H9 (cell line): Measurements from ENCODE around the gene COX10. TPM values are rescaled to one million over a fixed set of nuclear protein-coding genes. Genes with fewer than 3 reads are reported as not detected.

Experiments
- DNase-seq: peaks from one replicate; pipeline ENCODE4 v3.0.0-alpha.2; 2017
- H2AFZ ChIP-seq: one replicate; pipeline ENCODE4 v1.6.1; 2013; ENCODE audit warnings: mild to moderate bottlenecking, low read length, control low read depth, moderate library complexity
- H2AK5ac ChIP-seq: 2 replicates; pipeline ENCODE4 v1.6.1; 2013; ENCODE audit warnings: low read length, control low read depth, mixed read lengths; ENCODE audit not compliant: insufficient read length
- H2BK120ac ChIP-seq: one replicate; pipeline ENCODE4 v1.6.1; 2013; ENCODE audit warnings: low read depth, mild to moderate bottlenecking, low read length, control low read depth, inconsistent platforms; ENCODE audit not compliant: poor library complexity, severe bottlenecking
- H2BK12ac ChIP-seq: 2 replicates; pipeline ENCODE4 v1.6.1; 2013; ENCODE audit warnings: low read length, control low read depth, mixed read lengths, low read depth; ENCODE audit not compliant: insufficient read length
- H2BK15ac ChIP-seq: 2 replicates; pipeline ENCODE4 v1.6.1; 2013; ENCODE audit warnings: low read depth, low read length, control low read depth
- H2BK20ac ChIP-seq: one replicate; pipeline ENCODE4 v1.6.1; 2013; ENCODE audit warnings: low read depth, mild to moderate bottlenecking, low read length, control low read depth, inconsistent platforms; ENCODE audit not compliant: poor library complexity, severe bottlenecking
- H2BK5ac ChIP-seq: 2 replicates; pipeline ENCODE4 v1.6.1; 2013; ENCODE audit warnings: low read length, control low read depth, mixed read lengths; ENCODE audit not compliant: insufficient read length
- H3K14ac ChIP-seq: 2 replicates; pipeline ENCODE4 v1.6.1; 2013; ENCODE audit warnings: low read length, control low read depth; ENCODE audit not compliant: insufficient read depth
- H3K18ac ChIP-seq: 2 replicates; pipeline ENCODE4 v1.6.1; 2013; ENCODE audit warnings: low read depth, mild to moderate bottlenecking, mixed read lengths, low read length, control low read depth; ENCODE audit not compliant: insufficient read length
- H3K23ac ChIP-seq: 2 replicates; pipeline ENCODE4 v1.6.1; 2013; ENCODE audit warnings: low read length, control low read depth, mixed read lengths, low read depth; ENCODE audit not compliant: insufficient read length
- H3K23me2 ChIP-seq: 2 replicates; pipeline ENCODE4 v1.6.1; 2013; ENCODE audit warnings: low read depth, mild to moderate bottlenecking, mixed read lengths, low read length, control low read depth; ENCODE audit not compliant: insufficient read length, poor library complexity, severe bottlenecking
- H3K27ac ChIP-seq: 2 replicates; pipeline ENCODE4 v1.5.1; 2013; ENCODE audit warnings: low read length, control low read depth, mixed read lengths, low read depth; ENCODE audit not compliant: insufficient read length
- H3K27me3 ChIP-seq: 2 replicates; pipeline ENCODE4 v1.6.1; 2013; ENCODE audit warnings: low read length, control low read depth, inconsistent platforms; ENCODE audit not compliant: insufficient read depth
- H3K4ac ChIP-seq: 2 replicates; pipeline ENCODE4 v1.6.1; 2013; ENCODE audit warnings: low read depth, mild to moderate bottlenecking, control low read depth, inconsistent platforms, low read length, moderate library complexity
- H3K4me1 ChIP-seq: 2 replicates; pipeline ENCODE4 v1.6.1; 2013; ENCODE audit warnings: low read length, control low read depth, inconsistent platforms; ENCODE audit not compliant: insufficient read depth
- H3K4me2 ChIP-seq: 2 replicates; pipeline ENCODE4 v1.6.1; 2013; ENCODE audit warnings: low read length, control low read depth, mixed read lengths; ENCODE audit not compliant: insufficient read length, insufficient read depth
- H3K56ac ChIP-seq: 2 replicates; pipeline ENCODE4 v1.6.1; 2013; ENCODE audit warnings: low read depth, mild to moderate bottlenecking, mixed read lengths, low read length, control low read depth; ENCODE audit not compliant: insufficient read length
- H3K79me1 ChIP-seq: 2 replicates; pipeline ENCODE4 v1.6.1; 2013; ENCODE audit warnings: low read depth, mild to moderate bottlenecking, moderate library complexity, low read length, control low read depth, inconsistent platforms; ENCODE audit not compliant: insufficient read depth, poor library complexity, severe bottlenecking
- H3K79me2 ChIP-seq: 2 replicates; pipeline ENCODE4 v1.6.1; 2013; ENCODE audit warnings: low read length, control low read depth, inconsistent platforms; ENCODE audit not compliant: insufficient read depth
- H3K9ac ChIP-seq: 2 replicates; pipeline ENCODE4 v1.6.1; 2013; ENCODE audit warnings: low read length, control low read depth, mixed read lengths; ENCODE audit not compliant: insufficient read length; ENCODE audit errors: extremely low read depth
- H3K9me3 ChIP-seq: one replicate; pipeline ENCODE4 v1.6.1; 2013; ENCODE audit warnings: low read depth, low read length, inconsistent platforms; ENCODE audit not compliant: control insufficient read depth
- H3T11ph ChIP-seq: one replicate; pipeline ENCODE4 v1.6.1; 2013; ENCODE audit warnings: mild to moderate bottlenecking, low read length, control low read depth, inconsistent platforms
- H4K20me1 ChIP-seq: one replicate; pipeline ENCODE4 v1.6.1; 2013; ENCODE audit not compliant: control insufficient read depth, insufficient read length, insufficient read depth
- H4K5ac ChIP-seq: 2 replicates; pipeline ENCODE4 v1.6.1; 2013; ENCODE audit warnings: low read depth, mild to moderate bottlenecking, mixed read lengths, low read length, control low read depth; ENCODE audit not compliant: insufficient read length
- H4K8ac ChIP-seq: replicated peaks from 2 replicates; pipeline ENCODE4 v1.6.1; 2013; ENCODE audit warnings: low read length, control low read depth, mixed read lengths, low read depth; ENCODE audit not compliant: insufficient read length
- H4K91ac ChIP-seq: 2 replicates; pipeline ENCODE4 v1.6.1; 2013; ENCODE audit warnings: low read depth, mild to moderate bottlenecking, moderate library complexity, mixed read lengths, low read length, control low read depth; ENCODE audit not compliant: insufficient read length
- H3K27ac Mint-ChIP-seq, 3 experiments: 2 replicates in 2 of 3; 3 replicates in 1 of 3; pipeline ENCODE4 v1.8.0; 2020 to 2021; ENCODE audit warnings: mixed read lengths in 3 of 3, mild to moderate bottlenecking in 1 of 3, moderate library complexity in 1 of 3
- H3K27me3 Mint-ChIP-seq: 2 replicates; pipeline ENCODE4 v1.8.0; 2021; ENCODE audit warnings: low read depth, mild to moderate bottlenecking, moderate library complexity, mixed read lengths
- H3K36me3 Mint-ChIP-seq, 3 experiments: 2 replicates in 2 of 3; 3 replicates in 1 of 3; pipeline ENCODE4 v1.8.0; 2020 to 2021; ENCODE audit warnings: low read depth in 3 of 3, mixed read lengths in 3 of 3; ENCODE audit not compliant: insufficient read depth in 1 of 3
- H3K4me1 Mint-ChIP-seq, 2 experiments: 2 replicates each; pipeline ENCODE4 v1.8.0; 2020; ENCODE audit warnings: mixed read lengths in 2 of 2
- H3K4me3 Mint-ChIP-seq, 2 experiments: 2 replicates in 1 of 2; 3 replicates in 1 of 2; pipeline ENCODE4 v1.8.0; 2020 to 2021; ENCODE audit warnings: mild to moderate bottlenecking in 2 of 2, mixed read lengths in 2 of 2, moderate library complexity in 1 of 2
- H3K9me3 Mint-ChIP-seq, 2 experiments: 2 replicates in 1 of 2; 3 replicates in 1 of 2; pipeline ENCODE4 v1.8.0; 2020; ENCODE audit warnings: mild to moderate bottlenecking in 2 of 2, mixed read lengths in 2 of 2, moderate library complexity in 1 of 2
- WGBS: extraction: QIAGEN DNeasy Blood & Tissue Kit; methylation state at CpG from one replicate; pipeline ENCODE4 v1.1.7; 2013; ENCODE audit warnings: missing lambda C conversion rate, low lambda C conversion rate, mixed read lengths; ENCODE audit not compliant: insufficient read length; ENCODE audit errors: extremely low coverage; 5-methylcytosine and 5-hydroxymethylcytosine counted together
- total RNA-seq: library from RNA; stranded (reverse); gene quantifications from 2 replicates; pipeline ENCODE4 v1.2.1, GENCODE V29; 2021
- TF ChIP-seq, protein P1 (sequence below): fragments of 200-600 bp; sonication (generic); conservative IDR thresholded peaks from 3 replicates; pipeline ENCODE4 v1.8.0; 2021; ENCODE audit warnings: antibody characterized with exemption, mild to moderate bottlenecking

Gene COX10
- total RNA-seq, 1 experiment from 2014 or later = 20.6 TPM

- Histone ChIP-seq H2BK120ac (no peak overlapping the region), H3K18ac (no peak overlapping the region), H2AFZ (no peak overlapping the region), H3K23me2 (no peaks in the 10 kb centered on the region), H3T11ph (no peak overlapping the region), H3K27me3 (no peaks in the 10 kb centered on the region), H2BK15ac (no peak overlapping the region), H2BK5ac (no peak overlapping the region), H4K8ac (no peak overlapping the region), H2AK5ac (no peak overlapping the region), H3K4ac (no peak overlapping the region), H3K9me3 (peaks cover 6% of the 10 kb centered on the region), H3K9ac (no peak overlapping the region), H3K14ac (no peak overlapping the region), H3K4me1 (no peaks in the 10 kb centered on the region), H2BK12ac (no peak overlapping the region), H4K20me1 (no peaks in the 10 kb centered on the region), H3K4me2 (no peak overlapping the region), H2BK20ac (no peak overlapping the region), H4K91ac (no peak overlapping the region), H3K56ac (no peak overlapping the region), H3K27ac (no peak overlapping the region), H3K79me2 (no peaks in the 10 kb centered on the region), H3K23ac (no peak overlapping the region), H4K5ac (no peak overlapping the region), H3K79me1 (no peaks in the 10 kb centered on the region)
- TF ChIP-seq, protein P1, sequence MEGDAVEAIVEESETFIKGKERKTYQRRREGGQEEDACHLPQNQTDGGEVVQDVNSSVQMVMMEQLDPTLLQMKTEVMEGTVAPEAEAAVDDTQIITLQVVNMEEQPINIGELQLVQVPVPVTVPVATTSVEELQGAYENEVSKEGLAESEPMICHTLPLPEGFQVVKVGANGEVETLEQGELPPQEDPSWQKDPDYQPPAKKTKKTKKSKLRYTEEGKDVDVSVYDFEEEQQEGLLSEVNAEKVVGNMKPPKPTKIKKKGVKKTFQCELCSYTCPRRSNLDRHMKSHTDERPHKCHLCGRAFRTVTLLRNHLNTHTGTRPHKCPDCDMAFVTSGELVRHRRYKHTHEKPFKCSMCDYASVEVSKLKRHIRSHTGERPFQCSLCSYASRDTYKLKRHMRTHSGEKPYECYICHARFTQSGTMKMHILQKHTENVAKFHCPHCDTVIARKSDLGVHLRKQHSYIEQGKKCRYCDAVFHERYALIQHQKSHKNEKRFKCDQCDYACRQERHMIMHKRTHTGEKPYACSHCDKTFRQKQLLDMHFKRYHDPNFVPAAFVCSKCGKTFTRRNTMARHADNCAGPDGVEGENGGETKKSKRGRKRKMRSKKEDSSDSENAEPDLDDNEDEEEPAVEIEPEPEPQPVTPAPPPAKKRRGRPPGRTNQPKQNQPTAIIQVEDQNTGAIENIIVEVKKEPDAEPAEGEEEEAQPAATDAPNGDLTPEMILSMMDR = no peak
- Mint-ChIP-seq H3K9me3 (peaks cover 20 to 22% of the 10 kb centered on the region in 2 experiments), H3K36me3 (peaks cover 27 to 34% (median 31%) of the 10 kb centered on the region in 3 experiments), H3K27me3 (no peaks in the 10 kb centered on the region), H3K27ac (no peak overlapping the region), H3K4me3 (no peak overlapping the region), H3K4me1 (no peaks in the 10 kb centered on the region)
- DNase-seq = peak; percentile 23
- WGBS = no CpG with 5 or more reads among the region's 12 CpGs
These were observed 143.1 kb downstream of the COX10 start for GRCh38 chr17:14212401-14212800.
